ENCODE data around the gene PGAP2. TPM values are rescaled to one million over a fixed set of nuclear protein-coding genes. Genes with fewer than 3 reads are reported as not detected.

The PGAP2 gene
- total and polyA plus RNA-seq, 2 donors (not counting 3 experiments of a cell fraction or from before 2014, with no cell fraction given), result 18.3 to 34.1 TPM

- H3K9me3 ChIP-seq (replicated peaks; ENCODE audit: control insufficient read depth, insufficient read depth, low read length), result no peaks in the 10 kb centered on the region
- no peaks in the 10 kb centered on the region for H3K79me2 ChIP-seq (ENCODE audit: control insufficient read depth, insufficient read depth, low read length)
- no peak overlapping the region for H3K4me2 ChIP-seq (ENCODE audit: insufficient read depth, low read length)
- TF ChIP-seq CTCF (IDR thresholded peaks at IDR 0.05; ENCODE audit: extremely low read depth in 1 of 2, insufficient read depth in 1 of 2, low read depth in 1 of 2, low read length in 2 of 2), result no peak
- no peak for TF ChIP-seq MAX (IDR thresholded peaks at IDR 0.05; ENCODE audit: insufficient read depth, insufficient read length)
- no peak overlapping the region for H3K27ac ChIP-seq (ENCODE audit: insufficient read depth, low read depth, low read length)
- no peaks in the 10 kb centered on the region for H4K20me1 ChIP-seq (replicated peaks; ENCODE audit: control insufficient read depth, extremely low read depth, insufficient read depth, low read length)
- intact Hi-C loops (cut with micrococcal nuclease) (no loop called here), dilution Hi-C loops (cut with MboI; ENCODE audit: extremely low pct_ligation_motif_present, low sequenced_read_pairs) (no loop called here)
- DNase-seq (ENCODE audit: low read depth, low spot score) (no peak), FAIRE-seq (no peak)
- no peak overlapping the region for H3K9ac ChIP-seq (replicated peaks; ENCODE audit: extremely low read depth, insufficient read depth, low read length)
- POLR2A ChIA-PET, result no interaction called here
- H2AFZ ChIP-seq (ENCODE audit: low read depth, low read length), result no peak overlapping the region
- CTCF ChIA-PET, result interaction anchor here (3.1 to 13.5 kb wide), 2 partner anchors 9 to 224 kb away, joined by 19 to 871 read pairs; partner anchors contain the start of gene STIM1
- peaks cover 4% of the 10 kb centered on the region for H3K4me1 ChIP-seq (ENCODE audit: control insufficient read depth, extremely low read depth, insufficient read depth, low read length)
- no peaks in the 10 kb centered on the region for H3K36me3 ChIP-seq (ENCODE audit: control insufficient read depth in 2 of 2, extremely low read depth in 1 of 2, insufficient read depth in 2 of 2, low read length in 2 of 2)
- no TSS peak for BruUV-seq (replicated peaks)
- H3K27me3 ChIP-seq (ENCODE audit: control insufficient read depth in 2 of 2, insufficient read depth in 2 of 2, low read length in 2 of 2), result peaks cover 0 to 3% of the 10 kb centered on the region in 2 experiments
- H3K4me3 ChIP-seq (replicated peaks in 1 of 3; ENCODE audit: insufficient read depth in 1 of 3, low read depth in 1 of 3, low read length in 3 of 3), result no peak overlapping the region
- no peaks in the 10 kb centered on the region for H3K9me1 ChIP-seq (replicated peaks; ENCODE audit: control insufficient read depth, extremely low read depth, insufficient read depth, low read length)
These were observed 37.3 kb downstream of the PGAP2 start for GRCh38 chr11:3845670-3846069.

- TF ChIP-seq MAX (IDR thresholded peaks at IDR 0.05; ENCODE audit: insufficient read depth, insufficient read length) (no peak), CTCF (IDR thresholded peaks at IDR 0.05; ENCODE audit: extremely low read depth in 1 of 2, insufficient read depth in 1 of 2, low read depth in 1 of 2, low read length in 2 of 2) (peak; percentile 51 to 59)
- BruUV-seq (replicated peaks), result no TSS peak
These were observed 41.0 kb downstream of the PGAP2 start for GRCh38 chr11:3849297-3849874.

More at GRCh38 chr11:3849297-3849874, 41.0 kb downstream of the PGAP2 start:
- Histone ChIP-seq H3K27me3 (ENCODE audit: control insufficient read depth in 2 of 2, insufficient read depth in 2 of 2, low read length in 2 of 2) (peaks cover 0 to 3% of the 10 kb centered on the region in 2 experiments), H3K4me2 (ENCODE audit: insufficient read depth, low read length) (no peak overlapping the region), H2AFZ (ENCODE audit: low read depth, low read length) (no peak overlapping the region), H3K27ac (ENCODE audit: insufficient read depth, low read depth, low read length) (no peak overlapping the region), H4K20me1 (replicated peaks; ENCODE audit: control insufficient read depth, extremely low read depth, insufficient read depth, low read length) (no peaks in the 10 kb centered on the region), H3K4me1 (ENCODE audit: control insufficient read depth, extremely low read depth, insufficient read depth, low read length) (no peaks in the 10 kb centered on the region), H3K9me1 (replicated peaks; ENCODE audit: control insufficient read depth, extremely low read depth, insufficient read depth, low read length) (no peaks in the 10 kb centered on the region), H3K4me3 (replicated peaks in 1 of 3; ENCODE audit: insufficient read depth in 1 of 3, low read depth in 1 of 3, low read length in 3 of 3) (no peak overlapping the region), H3K36me3 (ENCODE audit: control insufficient read depth in 2 of 2, extremely low read depth in 1 of 2, insufficient read depth in 2 of 2, low read length in 2 of 2) (no peaks in the 10 kb centered on the region), H3K9me3 (replicated peaks; ENCODE audit: control insufficient read depth, insufficient read depth, low read length) (no peaks in the 10 kb centered on the region), H3K9ac (replicated peaks; ENCODE audit: extremely low read depth, insufficient read depth, low read length) (no peak overlapping the region), H3K79me2 (ENCODE audit: control insufficient read depth, insufficient read depth, low read length) (no peaks in the 10 kb centered on the region)
- ChIA-PET POLR2A (interaction anchor here (0.5 to 1.0 kb wide), 2 partner anchors 23 to 176 kb away, joined by 4 read pairs; no protein-coding TSS in a partner anchor), CTCF (interaction anchor here (0.6 to 13.5 kb wide), 70 partner anchors 9 to 299 kb away, joined by 3 to 871 read pairs (median 4); partner anchors contain the start of genes NUP98, PGAP2 and RHOG)
- DNase-seq (ENCODE audit: low read depth, low spot score) (peak; percentile 51), FAIRE-seq (peak; percentile 81)
- intact Hi-C loops (cut with micrococcal nuclease) (loop anchor here (1.0 kb wide), 1 partner anchor 223 kb away; no protein-coding TSS in a partner anchor), dilution Hi-C loops (cut with MboI; ENCODE audit: extremely low pct_ligation_motif_present, low sequenced_read_pairs) (no loop called here)

All from endothelial cell of umbilical vein (primary cell).